DND-41 (cell line): ENCODE measurements around the gene GPHN.

Experiments used
- ATAC-seq: fragments of 200-7000 bp; cut with Tn5 transposase; 3 replicates; pipeline ENCODE4 v1.9.1; 2021; ENCODE audit warnings: low read depth; ENCODE audit not compliant: insufficient read depth
- DNase-seq: peaks from one replicate; pipeline ENCODE4 v3.0.0-alpha.2; 2020
- H2AFZ ChIP-seq: 2 replicates; pipeline ENCODE4 v1.6.0; 2012; ENCODE audit warnings: low read depth, low read length
- H3K27ac ChIP-seq: 2 replicates; pipeline ENCODE4 v1.5.1; 2012; ENCODE audit warnings: low read length, inconsistent platforms
- H3K27me3 ChIP-seq: fragments of 200-600 bp; sonication (generic); 2 replicates; pipeline ENCODE4 v1.6.0; 2012; ENCODE audit warnings: low read length, mild to moderate bottlenecking, inconsistent platforms; ENCODE audit not compliant: insufficient read depth, poor library complexity
- H3K36me3 ChIP-seq: 2 replicates; pipeline ENCODE4 v1.5.1; 2012; ENCODE audit warnings: low read length, inconsistent platforms; ENCODE audit not compliant: insufficient read depth
- H3K4me1 ChIP-seq: 2 replicates; pipeline ENCODE4 v1.5.1; 2012; ENCODE audit warnings: mild to moderate bottlenecking, low read length; ENCODE audit not compliant: insufficient read depth
- H3K4me2 ChIP-seq: 2 replicates; pipeline ENCODE4 v1.6.0; 2012; ENCODE audit warnings: mild to moderate bottlenecking, moderate library complexity, low read length, inconsistent platforms; ENCODE audit not compliant: insufficient read depth
- H3K4me3 ChIP-seq, 2 experiments: fragments of 200-600 bp in 1 of 2; shearing (Covaris generic) in 1 of 2; 2 replicates each; pipeline ENCODE4 v1.5.1; 2012 to 2016; ENCODE audit warnings: inconsistent platforms in 2 of 2, low read length in 2 of 2, mild to moderate bottlenecking in 2 of 2, low read depth in 1 of 2, moderate library complexity in 1 of 2
- H3K79me2 ChIP-seq: 2 replicates; pipeline ENCODE4 v1.6.0; 2012; ENCODE audit warnings: low read length, inconsistent platforms; ENCODE audit not compliant: insufficient read depth
- H3K9ac ChIP-seq: 2 replicates; pipeline ENCODE4 v1.6.0; 2012; ENCODE audit warnings: low read depth, mild to moderate bottlenecking, inconsistent platforms, low read length, moderate library complexity
- H3K9me3 ChIP-seq: 2 replicates; pipeline ENCODE4 v1.5.1; 2012; ENCODE audit warnings: low read length, moderate library complexity, mild to moderate bottlenecking, inconsistent platforms; ENCODE audit not compliant: insufficient read depth, severe bottlenecking
- H4K20me1 ChIP-seq: 2 replicates; pipeline ENCODE4 v1.6.0; 2012; ENCODE audit warnings: low read length; ENCODE audit not compliant: insufficient read depth
- CTCF ChIP-seq: IDR thresholded peaks from 2 replicates; pipeline ENCODE4 v1.5.1; 2012; ENCODE audit warnings: borderline replicate concordance, low read length, moderate library complexity, mild to moderate bottlenecking; ENCODE audit not compliant: poor library complexity, severe bottlenecking; ENCODE audit errors: extremely low read depth
- EZH2 ChIP-seq: IDR thresholded peaks from 3 replicates; pipeline ENCODE4 v1.6.1; 2012; ENCODE audit warnings: borderline replicate concordance, low read depth, mild to moderate bottlenecking, moderate library complexity, low read length, inconsistent platforms; ENCODE audit not compliant: severe bottlenecking

Gene GPHN

GRCh38 chr14:66920196-66920595 lies 412.2 kb downstream of the GPHN start:
- H3K79me2 ChIP-seq, result no peaks in the 10 kb centered on the region
- H3K9ac ChIP-seq, result no peak overlapping the region
- H2AFZ ChIP-seq, result no peak overlapping the region
- no peaks in the 10 kb centered on the region for H4K20me1 ChIP-seq
- H3K9me3 ChIP-seq, result no peaks in the 10 kb centered on the region
- no peaks in the 10 kb centered on the region for H3K27me3 ChIP-seq
- H3K4me1 ChIP-seq, result no peaks in the 10 kb centered on the region
- H3K4me2 ChIP-seq, result no peak overlapping the region
- TF ChIP-seq CTCF, result no peak
- no peak for TF ChIP-seq EZH2
- no peak for DNase-seq
- H3K4me3 ChIP-seq, result no peak overlapping the region
- no peak overlapping the region for H3K27ac ChIP-seq
- H3K36me3 ChIP-seq, result peaks cover 21% of the 10 kb centered on the region; the same call in 1 of the 2 replicates
- ATAC-seq, result no peak

- DNase-seq (no peak), ATAC-seq (no peak)
- no peaks in the 10 kb centered on the region for H3K4me1 ChIP-seq
- H3K27me3 ChIP-seq, result no peaks in the 10 kb centered on the region
- no peak for TF ChIP-seq CTCF
- no peak for TF ChIP-seq EZH2
- no peaks in the 10 kb centered on the region for H4K20me1 ChIP-seq
- H3K36me3 ChIP-seq, result peaks cover 11% of the 10 kb centered on the region; the same call in 1 of the 2 replicates
- no peaks in the 10 kb centered on the region for H3K9me3 ChIP-seq
- H3K79me2 ChIP-seq, result no peaks in the 10 kb centered on the region
- no peak overlapping the region for H3K4me3 ChIP-seq
- no peak overlapping the region for H3K9ac ChIP-seq
- no peak overlapping the region for H2AFZ ChIP-seq
- H3K4me2 ChIP-seq, result no peak overlapping the region
- no peak overlapping the region for H3K27ac ChIP-seq
Observed at GRCh38 chr14:66923251-66923650, 415.3 kb downstream of the GPHN start.

- peaks cover 11% of the 10 kb centered on the region for H3K9me3 ChIP-seq
- no peaks in the 10 kb centered on the region for H3K79me2 ChIP-seq
- no peak for DNase-seq
- H3K27ac ChIP-seq, result no peak overlapping the region
- H4K20me1 ChIP-seq, result no peaks in the 10 kb centered on the region
- ATAC-seq, result no peak
- H3K9ac ChIP-seq, result no peak overlapping the region
- H3K4me1 ChIP-seq, result no peaks in the 10 kb centered on the region
- no peak overlapping the region for H3K4me3 ChIP-seq
- no peak overlapping the region for H3K4me2 ChIP-seq
- H3K36me3 ChIP-seq, result peaks cover 14% of the 10 kb centered on the region; the same call in 1 of the 2 replicates
- H3K27me3 ChIP-seq, result no peaks in the 10 kb centered on the region
- TF ChIP-seq CTCF, result no peak
- TF ChIP-seq EZH2, result no peak
- no peak overlapping the region for H2AFZ ChIP-seq
Observed at GRCh38 chr14:66939409-66939808, 431.5 kb downstream of the GPHN start.

- H3K9me3 ChIP-seq, result peaks cover 33% of the 10 kb centered on the region
- ATAC-seq (no peak), DNase-seq (peak; percentile 47)
- no peak overlapping the region for H3K9ac ChIP-seq
- no peak overlapping the region for H3K4me2 ChIP-seq
- no peak overlapping the region for H2AFZ ChIP-seq
- peaks cover 46% of the 10 kb centered on the region for H3K36me3 ChIP-seq
- H3K4me3 ChIP-seq, result peak overlapping the region in 1 of 2 experiments; percentile 24; a peak in 1 of 4 replicates
- no peaks in the 10 kb centered on the region for H3K4me1 ChIP-seq
- TF ChIP-seq CTCF, result no peak
- TF ChIP-seq EZH2, result no peak
- no peaks in the 10 kb centered on the region for H3K27me3 ChIP-seq
- H3K79me2 ChIP-seq, result no peaks in the 10 kb centered on the region
- H3K27ac ChIP-seq, result no peak overlapping the region
- no peaks in the 10 kb centered on the region for H4K20me1 ChIP-seq
Observed at GRCh38 chr14:66944872-66945271, 436.9 kb downstream of the GPHN start.
